ENCODE measurements around the gene COG7. TPM values are rescaled to one million over a fixed set of nuclear protein-coding genes. Genes with fewer than 3 reads are reported as not detected.

The COG7 gene
- total RNA-seq, 2 experiments from 2014 or later: 17.5 to 25.1 TPM

- H3K27me3 Mint-ChIP-seq: no peaks in the 10 kb centered on the region
- DNase-seq (no peak), ATAC-seq (no peak)
- no peak overlapping the region for H3K27ac Mint-ChIP-seq
- CTCF ChIA-PET: no interaction called here
- peaks cover 2% of the 10 kb centered on the region for H3K4me1 Mint-ChIP-seq
- no peak overlapping the region for H3K4me3 Mint-ChIP-seq
- H3K36me3 Mint-ChIP-seq: peaks cover 15% of the 10 kb centered on the region
- no peaks in the 10 kb centered on the region for H3K9me3 Mint-ChIP-seq (ENCODE audit: low read depth)
Measured at GRCh38 chr16:23423496-23424049, 29.4 kb downstream of the COG7 start.

GRCh38 chr16:23420011-23420410 lies 33.0 kb downstream of the COG7 start:
- H3K36me3 Mint-ChIP-seq: peaks cover 13% of the 10 kb centered on the region
- no peaks in the 10 kb centered on the region for H3K9me3 Mint-ChIP-seq (ENCODE audit: low read depth)
- no peak for ATAC-seq
- no peak overlapping the region for H3K4me3 Mint-ChIP-seq
- no peaks in the 10 kb centered on the region for H3K27me3 Mint-ChIP-seq
- DNase-seq: no peak
- CTCF ChIA-PET: no interaction called here
- no peaks in the 10 kb centered on the region for H3K4me1 Mint-ChIP-seq
- H3K27ac Mint-ChIP-seq: no peak overlapping the region

GRCh38 chr16:23416816-23417215 lies 36.2 kb downstream of the COG7 start:
- no peak overlapping the region for H3K4me3 Mint-ChIP-seq
- H3K4me1 Mint-ChIP-seq: no peaks in the 10 kb centered on the region
- H3K27me3 Mint-ChIP-seq: no peaks in the 10 kb centered on the region
- no peaks in the 10 kb centered on the region for H3K9me3 Mint-ChIP-seq (ENCODE audit: low read depth)
- peaks cover 5% of the 10 kb centered on the region for H3K36me3 Mint-ChIP-seq
- H3K27ac Mint-ChIP-seq: no peak overlapping the region
- ATAC-seq (no peak), DNase-seq (no peak)
- CTCF ChIA-PET: no interaction called here

GRCh38 chr16:23414731-23415130 lies 38.3 kb downstream of the COG7 start:
- ATAC-seq (no peak), DNase-seq (no peak)
- Mint-ChIP-seq H3K36me3 (peaks cover 4% of the 10 kb centered on the region), H3K27me3 (no peaks in the 10 kb centered on the region), H3K27ac (no peak overlapping the region), H3K9me3 (ENCODE audit: low read depth) (no peaks in the 10 kb centered on the region), H3K4me1 (no peaks in the 10 kb centered on the region), H3K4me3 (no peak overlapping the region)
- CTCF ChIA-PET: no interaction called here

- Mint-ChIP-seq H3K27ac (no peak overlapping the region), H3K9me3 (ENCODE audit: low read depth) (no peaks in the 10 kb centered on the region), H3K4me3 (no peak overlapping the region), H3K27me3 (no peaks in the 10 kb centered on the region), H3K4me1 (no peaks in the 10 kb centered on the region), H3K36me3 (peaks cover 1% of the 10 kb centered on the region)
- CTCF ChIA-PET: no interaction called here
- ATAC-seq (no peak), DNase-seq (no peak)
Measured at GRCh38 chr16:23410176-23410575, 42.8 kb downstream of the COG7 start.

- Mint-ChIP-seq H3K4me1 (no peaks in the 10 kb centered on the region), H3K36me3 (peaks cover 1% of the 10 kb centered on the region), H3K4me3 (no peak overlapping the region), H3K27ac (no peak overlapping the region), H3K27me3 (no peaks in the 10 kb centered on the region), H3K9me3 (ENCODE audit: low read depth) (no peaks in the 10 kb centered on the region)
- CTCF ChIA-PET: no interaction called here
- DNase-seq: no peak
- ATAC-seq: no peak
Measured at GRCh38 chr16:23409522-23409921, 43.5 kb downstream of the COG7 start.

- Mint-ChIP-seq H3K36me3 (peaks cover 1% of the 10 kb centered on the region), H3K9me3 (ENCODE audit: low read depth) (no peaks in the 10 kb centered on the region), H3K4me3 (no peak overlapping the region), H3K27me3 (no peaks in the 10 kb centered on the region), H3K27ac (no peak overlapping the region), H3K4me1 (no peaks in the 10 kb centered on the region)
- no peak for DNase-seq
- CTCF ChIA-PET: no interaction called here
- no peak for ATAC-seq
Measured at GRCh38 chr16:23408823-23409298, 44.1 kb downstream of the COG7 start.

GRCh38 chr16:23408242-23408822 lies 44.7 kb downstream of the COG7 start:
- CTCF ChIA-PET: no interaction called here
- Mint-ChIP-seq H3K27ac (no peak overlapping the region), H3K27me3 (no peaks in the 10 kb centered on the region), H3K36me3 (peaks cover 3% of the 10 kb centered on the region), H3K4me1 (no peaks in the 10 kb centered on the region), H3K4me3 (no peak overlapping the region), H3K9me3 (ENCODE audit: low read depth) (no peaks in the 10 kb centered on the region)
- DNase-seq: no peak
- no peak for ATAC-seq

GRCh38 chr16:23407436-23408127 lies 45.4 kb downstream of the COG7 start:
- no peak overlapping the region for H3K27ac Mint-ChIP-seq
- H3K4me3 Mint-ChIP-seq: no peak overlapping the region
- DNase-seq (no peak), ATAC-seq (no peak)
- H3K4me1 Mint-ChIP-seq: no peaks in the 10 kb centered on the region
- H3K27me3 Mint-ChIP-seq: no peaks in the 10 kb centered on the region
- CTCF ChIA-PET: interaction anchor here (0.6 kb wide), 1 partner anchor 105 kb away, joined by 3 read pairs; no protein-coding TSS in a partner anchor
- H3K9me3 Mint-ChIP-seq (ENCODE audit: low read depth): no peaks in the 10 kb centered on the region
- H3K36me3 Mint-ChIP-seq: peaks cover 9% of the 10 kb centered on the region

GRCh38 chr16:23406546-23407240 lies 46.3 kb downstream of the COG7 start:
- Mint-ChIP-seq H3K27ac (no peak overlapping the region), H3K9me3 (ENCODE audit: low read depth) (no peaks in the 10 kb centered on the region), H3K4me1 (no peaks in the 10 kb centered on the region), H3K4me3 (no peak overlapping the region), H3K27me3 (no peaks in the 10 kb centered on the region), H3K36me3 (peaks cover 12% of the 10 kb centered on the region)
- ATAC-seq (no peak), DNase-seq (no peak)
- CTCF ChIA-PET: interaction anchor here (0.6 to 1.2 kb wide), 3 partner anchors 28 to 106 kb away, joined by 3 to 4 read pairs (median 3); no protein-coding TSS in a partner anchor

GRCh38 chr16:23406024-23406423 lies 47.0 kb downstream of the COG7 start:
- Mint-ChIP-seq H3K36me3 (peaks cover 13% of the 10 kb centered on the region), H3K4me3 (no peak overlapping the region), H3K27me3 (no peaks in the 10 kb centered on the region), H3K9me3 (ENCODE audit: low read depth) (no peaks in the 10 kb centered on the region), H3K4me1 (no peaks in the 10 kb centered on the region), H3K27ac (no peak overlapping the region)
- CTCF ChIA-PET: interaction anchor here (1.2 kb wide), 2 partner anchors 28 to 30 kb away, joined by 3 to 4 read pairs; no protein-coding TSS in a partner anchor
- ATAC-seq: no peak
- DNase-seq: no peak

GRCh38 chr16:23403547-23403946 lies 49.4 kb downstream of the COG7 start:
- ATAC-seq: no peak
- H3K4me3 Mint-ChIP-seq: no peak overlapping the region
- DNase-seq: no peak
- no peaks in the 10 kb centered on the region for H3K27me3 Mint-ChIP-seq
- no peak overlapping the region for H3K27ac Mint-ChIP-seq
- H3K36me3 Mint-ChIP-seq: peaks cover 15% of the 10 kb centered on the region
- no peaks in the 10 kb centered on the region for H3K4me1 Mint-ChIP-seq
- H3K9me3 Mint-ChIP-seq (ENCODE audit: low read depth): no peaks in the 10 kb centered on the region
- CTCF ChIA-PET: interaction anchor here (0.8 kb wide), 1 partner anchor 32 kb away, joined by 3 read pairs; no protein-coding TSS in a partner anchor

GRCh38 chr16:23402100-23402499 lies 50.9 kb downstream of the COG7 start:
- no peak overlapping the region for H3K4me3 Mint-ChIP-seq
- H3K9me3 Mint-ChIP-seq (ENCODE audit: low read depth): no peaks in the 10 kb centered on the region
- H3K36me3 Mint-ChIP-seq: peaks cover 15% of the 10 kb centered on the region
- CTCF ChIA-PET: no interaction called here
- DNase-seq (no peak), ATAC-seq (no peak)
- no peaks in the 10 kb centered on the region for H3K4me1 Mint-ChIP-seq
- H3K27ac Mint-ChIP-seq: no peak overlapping the region
- H3K27me3 Mint-ChIP-seq: no peaks in the 10 kb centered on the region
